Peyer's patch (tissue), 4 donors: ENCODE measurements around the gene FAM50B. TPM values are rescaled to one million over a fixed set of nuclear protein-coding genes. Genes with fewer than 3 reads are reported as not detected.

ENCODE experiments used
- DNase-seq, 3 donors: peaks; one replicate each; pipeline ENCODE4 v3.0.0-alpha.2; 2017 to 2019
- H3K27ac ChIP-seq, 4 donors: fragments of 200-600 bp; sonication (generic); one replicate each; pipeline ENCODE4 v1.5.1; 2016 to 2019
- H3K27me3 ChIP-seq, 2 donors: fragments of 200-600 bp; sonication (generic); one replicate each; pipeline ENCODE4 v1.5.1; 2019
- H3K36me3 ChIP-seq, 3 donors: fragments of 200-600 bp; sonication (generic); one replicate each; pipeline ENCODE4 v1.5.1; 2016 to 2019
- H3K4me1 ChIP-seq, 4 donors: fragments of 200-600 bp; sonication (generic); one replicate each; pipeline ENCODE4 v1.5.1; 2016 to 2019
- H3K4me3 ChIP-seq, 4 donors: fragments of 200-600 bp; sonication (generic); 1 replicate in 3 of 4; 2 replicates in 1 of 4; pipeline ENCODE4 v1.5.1; 2016 to 2019; ENCODE audit warnings: mild to moderate bottlenecking in 1 of 4
- H3K9me3 ChIP-seq, 4 donors: fragments of 200-600 bp; sonication (generic); one replicate each; pipeline ENCODE4 v1.5.1; 2016 to 2019; ENCODE audit warnings: mild to moderate bottlenecking in 1 of 4
- CTCF ChIP-seq, 6 experiments: fragments of 450-650 bp in 4 of 6; fragments of 200-600 bp in 2 of 6; sonication (generic) in 1 of 6; IDR thresholded peaks; one replicate each; pipeline ENCODE4 v1.5.1; 2017 to 2019; ENCODE audit warnings: antibody characterized with exemption in 6 of 6, mild to moderate bottlenecking in 3 of 6, moderate library complexity in 1 of 6
- POLR2A ChIP-seq, 2 donors: fragments of 450-650 bp; IDR thresholded peaks; one replicate each; pipeline ENCODE4 v1.5.1; 2017; ENCODE audit warnings: antibody characterized with exemption in 2 of 2, mild to moderate bottlenecking in 2 of 2, moderate library complexity in 2 of 2
- total RNA-seq, 4 donors: library from RNA; depleted of rRNA; stranded (reverse); fragments of >200 nt; gene quantifications; one replicate each; pipeline ENCODE4 v1.1.0, GENCODE V29; 2016

The FAM50B gene
- total RNA-seq, 4 donors from 2014 or later = 3.3 to 10.7 (median 4.7) TPM

GRCh38 chr6:3888153-3888957 is 39.2 kb downstream of the FAM50B start:
- no peak for DNase-seq
- Histone ChIP-seq H3K27ac (no peak overlapping the region), H3K4me3 (no peak overlapping the region), H3K27me3 (no peaks in the 10 kb centered on the region), H3K4me1 (peaks cover 0 to 3% (median 0%) of the 10 kb centered on the region in 4 donors), H3K36me3 (no peaks in the 10 kb centered on the region), H3K9me3 (no peaks in the 10 kb centered on the region)
- TF ChIP-seq CTCF (IDR thresholded peaks at IDR 0.05) = no peak

GRCh38 chr6:3890047-3890446 is 40.9 kb downstream of the FAM50B start:
- Histone ChIP-seq H3K4me3 (no peak overlapping the region), H3K27ac (no peak overlapping the region), H3K27me3 (no peaks in the 10 kb centered on the region), H3K4me1 (peaks cover 0 to 3% (median 0%) of the 10 kb centered on the region in 4 donors), H3K9me3 (no peaks in the 10 kb centered on the region), H3K36me3 (no peaks in the 10 kb centered on the region)
- DNase-seq = no peak
- no peak for TF ChIP-seq POLR2A (IDR thresholded peaks at IDR 0.05)
- no peak for TF ChIP-seq CTCF (IDR thresholded peaks at IDR 0.05)

- TF ChIP-seq CTCF (IDR thresholded peaks at IDR 0.05) (no peak), POLR2A (IDR thresholded peaks at IDR 0.05) (no peak)
- H3K27me3 ChIP-seq = no peaks in the 10 kb centered on the region
These were observed 42.7 kb downstream of the FAM50B start for GRCh38 chr6:3891883-3892282.

GRCh38 chr6:3892603-3893002 is 43.4 kb downstream of the FAM50B start:
- no peaks in the 10 kb centered on the region for H3K4me1 ChIP-seq
- H3K9me3 ChIP-seq = no peaks in the 10 kb centered on the region
- no peak overlapping the region for H3K27ac ChIP-seq
- DNase-seq = peak in 1 of 3 donors; percentile 15
- TF ChIP-seq CTCF (IDR thresholded peaks at IDR 0.05) (no peak), POLR2A (IDR thresholded peaks at IDR 0.05) (no peak)
- no peaks in the 10 kb centered on the region for H3K27me3 ChIP-seq
- H3K36me3 ChIP-seq = no peaks in the 10 kb centered on the region
- H3K4me3 ChIP-seq = no peak overlapping the region

More at GRCh38 chr6:3891883-3892282, 42.7 kb downstream of the FAM50B start:
- H3K4me3 ChIP-seq = no peak overlapping the region
- H3K27ac ChIP-seq = no peak overlapping the region
- DNase-seq = peak in 1 of 3 donors; percentile 14
- no peaks in the 10 kb centered on the region for H3K9me3 ChIP-seq
- H3K36me3 ChIP-seq = no peaks in the 10 kb centered on the region
- H3K4me1 ChIP-seq = peaks cover 0 to 3% (median 0%) of the 10 kb centered on the region in 4 donors

- H3K9me3 ChIP-seq = no peaks in the 10 kb centered on the region
- H3K36me3 ChIP-seq = no peaks in the 10 kb centered on the region
- no peak overlapping the region for H3K4me3 ChIP-seq
- peak in 1 of 3 donors; percentile 28 for DNase-seq
- H3K4me1 ChIP-seq = no peaks in the 10 kb centered on the region
- no peaks in the 10 kb centered on the region for H3K27me3 ChIP-seq
- TF ChIP-seq POLR2A (IDR thresholded peaks at IDR 0.05) = no peak
- no peak for TF ChIP-seq CTCF (IDR thresholded peaks at IDR 0.05)
- H3K27ac ChIP-seq = no peak overlapping the region
These were observed 44.3 kb downstream of the FAM50B start for GRCh38 chr6:3893487-3893886.
